Tibial artery (tissue), 4 donors: ENCODE data around the gene DISC1.

ENCODE experiments used
- DNase-seq, 2 donors: peaks; one replicate each; pipeline ENCODE4 v3.0.0-alpha.2; 2019
- H3K27ac ChIP-seq, 2 donors: fragments of 200-600 bp; sonication (generic) in 1 of 2; 1 replicate in 1 of 2; 2 replicates in 1 of 2; pipeline ENCODE4 v1.5.1; 2018 to 2019; ENCODE audit warnings: mild to moderate bottlenecking in 1 of 2
- H3K27me3 ChIP-seq, 2 donors: fragments of 200-600 bp; sonication (generic) in 1 of 2; one replicate each; pipeline versions ENCODE4 v1.5.1 to v1.6.0; 2016 to 2019
- H3K36me3 ChIP-seq, 3 donors: fragments of 200-600 bp; sonication (generic) in 2 of 3; one replicate each; pipeline ENCODE4 v1.5.1; 2016 to 2019; ENCODE audit warnings: mild to moderate bottlenecking in 2 of 3
- H3K4me1 ChIP-seq, 4 donors: fragments of 200-600 bp; sonication (generic) in 2 of 4; 1 replicate in 3 of 4; 2 replicates in 1 of 4; pipeline ENCODE4 v1.5.1; 2016 to 2019
- H3K4me3 ChIP-seq, 2 donors: fragments of 200-600 bp; sonication (generic) in 1 of 2; 1 replicate in 1 of 2; 2 replicates in 1 of 2; pipeline ENCODE4 v1.5.1; 2018 to 2019; ENCODE audit warnings: mild to moderate bottlenecking in 2 of 2
- H3K9me3 ChIP-seq, 3 donors: fragments of 200-600 bp; sonication (generic) in 1 of 3; one replicate each; pipeline ENCODE4 v1.5.1; 2016 to 2019
- CTCF ChIP-seq, 2 experiments: fragments of 200-600 bp in 1 of 2; fragments of 450-650 bp in 1 of 2; IDR thresholded peaks; one replicate each; pipeline ENCODE4 v1.5.1; 2017 to 2019; ENCODE audit warnings: antibody characterized with exemption in 2 of 2, mild to moderate bottlenecking in 1 of 2, moderate library complexity in 1 of 2
- intact Hi-C: fragments of 100-400 bp; cut with DNase I; formaldehyde crosslinking; loops from one replicate; pipeline ENCODE4 v1.15.0; 2023; ENCODE audit warnings: low total_unique reads

Gene DISC1

GRCh38 chr1:231670755-231671154 is 44.2 kb downstream of the DISC1 start:
- DNase-seq: no peak
- peaks cover 0 to 22% (median 10%) of the 10 kb centered on the region in 3 donors for H3K9me3 ChIP-seq
- no peak overlapping the region for H3K27ac ChIP-seq
- no peaks in the 10 kb centered on the region for H3K36me3 ChIP-seq
- H3K27me3 ChIP-seq: no peaks in the 10 kb centered on the region
- no peak for TF ChIP-seq CTCF (IDR thresholded peaks at IDR 0.05)
- H3K4me3 ChIP-seq: no peak overlapping the region
- intact Hi-C loops: no loop called here
- no peaks in the 10 kb centered on the region for H3K4me1 ChIP-seq

GRCh38 chr1:231674575-231674974 is 48.0 kb downstream of the DISC1 start:
- no peak for DNase-seq
- Histone ChIP-seq H3K36me3 (no peaks in the 10 kb centered on the region), H3K27ac (no peak overlapping the region), H3K27me3 (no peaks in the 10 kb centered on the region), H3K9me3 (peaks cover 0 to 19% (median 10%) of the 10 kb centered on the region in 3 donors), H3K4me3 (no peak overlapping the region), H3K4me1 (no peaks in the 10 kb centered on the region)
- intact Hi-C loops: no loop called here
- no peak for TF ChIP-seq CTCF (IDR thresholded peaks at IDR 0.05)

- Histone ChIP-seq H3K4me1 (no peaks in the 10 kb centered on the region), H3K4me3 (no peak overlapping the region), H3K9me3 (peaks cover 0 to 2% (median 0%) of the 10 kb centered on the region in 3 donors), H3K27me3 (no peaks in the 10 kb centered on the region), H3K27ac (no peak overlapping the region), H3K36me3 (no peaks in the 10 kb centered on the region)
- intact Hi-C loops: no loop called here
- no peak for TF ChIP-seq CTCF (IDR thresholded peaks at IDR 0.05)
- DNase-seq: no peak
These were observed 49.9 kb downstream of the DISC1 start for GRCh38 chr1:231676487-231676886.

- intact Hi-C loops: no loop called here
- Histone ChIP-seq H3K4me3 (no peak overlapping the region), H3K36me3 (no peaks in the 10 kb centered on the region), H3K4me1 (no peaks in the 10 kb centered on the region), H3K27me3 (no peaks in the 10 kb centered on the region), H3K27ac (no peak overlapping the region), H3K9me3 (no peaks in the 10 kb centered on the region)
- DNase-seq: no peak
- no peak for TF ChIP-seq CTCF (IDR thresholded peaks at IDR 0.05)
These were observed 50.9 kb downstream of the DISC1 start for GRCh38 chr1:231677442-231677841.

DNA sequence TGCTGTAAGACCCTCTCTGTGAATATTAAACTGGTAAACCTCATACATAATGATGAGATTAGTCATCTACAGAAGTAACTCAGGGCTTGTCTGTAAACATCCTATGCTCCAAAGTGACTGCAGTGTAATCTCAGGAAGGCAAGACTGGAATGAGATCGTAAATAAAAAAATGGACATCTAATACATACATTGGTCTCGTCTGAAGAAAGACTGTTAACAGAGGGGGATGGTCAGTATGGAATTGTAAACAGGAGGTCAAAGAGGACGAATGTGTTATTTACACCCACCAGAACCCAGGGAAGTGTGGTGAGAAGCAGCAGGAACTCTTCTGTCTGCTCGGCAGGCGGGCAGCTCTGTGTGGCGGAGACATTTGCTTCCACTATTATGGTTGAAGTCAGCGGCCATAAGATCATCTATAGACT is 51.4 kb downstream of the DISC1 start:
- H3K27ac ChIP-seq: no peak overlapping the region
- H3K27me3 ChIP-seq: no peaks in the 10 kb centered on the region
- intact Hi-C loops: no loop called here
- H3K4me3 ChIP-seq: no peak overlapping the region
- no peak for TF ChIP-seq CTCF (IDR thresholded peaks at IDR 0.05)
- no peaks in the 10 kb centered on the region for H3K4me1 ChIP-seq
- H3K9me3 ChIP-seq: no peaks in the 10 kb centered on the region
- H3K36me3 ChIP-seq: no peaks in the 10 kb centered on the region
- no peak for DNase-seq

GRCh38 chr1:231679109-231679508 is 52.5 kb downstream of the DISC1 start:
- Histone ChIP-seq H3K9me3 (no peaks in the 10 kb centered on the region), H3K4me3 (no peak overlapping the region), H3K36me3 (no peaks in the 10 kb centered on the region), H3K27me3 (no peaks in the 10 kb centered on the region), H3K4me1 (no peaks in the 10 kb centered on the region), H3K27ac (no peak overlapping the region)
- no peak for DNase-seq
- no peak for TF ChIP-seq CTCF (IDR thresholded peaks at IDR 0.05)
- intact Hi-C loops: no loop called here
